IPS-11a (cell line): ENCODE data around the gene DOCK3.
"Not testable (repeated sequence)": the region's sequence is repeated elsewhere in the genome, so short reads cannot be mapped to it uniquely, and the experiment has no call there.

Experiments
- H3K4me3 ChIP-seq: one replicate; pipeline ENCODE4 v1.5.1; 2013; ENCODE audit warnings: low read depth, low read length, control low read depth

Gene DOCK3

GRCh38 chr3:50961386-50961785, 286.7 kb downstream of the DOCK3 start:
- H3K4me3 ChIP-seq: no peak overlapping the region

DNA sequence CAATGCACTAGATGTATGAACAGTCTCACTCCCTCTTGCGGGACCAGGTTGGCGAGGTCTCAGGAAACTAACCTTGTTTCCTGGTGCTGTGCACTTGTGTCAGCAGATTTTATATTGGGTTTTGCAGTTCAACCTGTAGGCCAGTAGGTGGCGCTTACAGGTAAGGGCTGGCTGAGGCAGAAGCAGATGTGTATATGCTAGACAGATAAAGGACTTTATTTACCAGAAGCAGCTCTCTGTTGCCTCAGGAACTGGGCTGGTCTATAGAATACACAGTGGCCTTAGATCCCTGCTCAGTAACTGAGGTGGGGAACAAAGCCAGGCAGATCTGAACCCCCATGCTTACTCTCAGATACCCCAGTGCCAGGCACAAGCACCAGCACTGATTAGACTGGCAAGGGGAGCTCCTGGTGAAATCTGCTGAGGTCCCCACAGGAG, 296.8 kb downstream of the DOCK3 start:
- no peak overlapping the region for H3K4me3 ChIP-seq

DNA sequence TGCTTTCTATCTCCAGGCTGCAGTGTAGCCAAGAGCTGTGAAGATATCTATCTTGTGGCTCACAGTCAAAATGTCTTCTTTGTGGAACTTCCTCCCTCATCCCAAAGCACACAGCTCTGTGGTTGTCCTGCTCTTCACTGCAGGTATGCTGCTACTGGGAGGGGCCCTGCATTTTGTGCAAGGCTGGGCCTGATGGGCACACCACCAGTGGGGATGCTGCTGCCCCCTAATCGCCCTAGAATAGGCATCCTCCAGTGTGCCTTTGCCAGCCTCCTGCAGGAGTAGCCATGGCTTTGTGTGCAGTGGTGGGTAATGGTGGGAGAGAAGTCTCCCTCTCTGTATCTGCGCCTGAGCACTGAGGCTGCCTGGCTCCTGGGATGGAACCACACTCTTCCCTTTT, 297.3 kb downstream of the DOCK3 start:
- no peak overlapping the region for H3K4me3 ChIP-seq

DNA sequence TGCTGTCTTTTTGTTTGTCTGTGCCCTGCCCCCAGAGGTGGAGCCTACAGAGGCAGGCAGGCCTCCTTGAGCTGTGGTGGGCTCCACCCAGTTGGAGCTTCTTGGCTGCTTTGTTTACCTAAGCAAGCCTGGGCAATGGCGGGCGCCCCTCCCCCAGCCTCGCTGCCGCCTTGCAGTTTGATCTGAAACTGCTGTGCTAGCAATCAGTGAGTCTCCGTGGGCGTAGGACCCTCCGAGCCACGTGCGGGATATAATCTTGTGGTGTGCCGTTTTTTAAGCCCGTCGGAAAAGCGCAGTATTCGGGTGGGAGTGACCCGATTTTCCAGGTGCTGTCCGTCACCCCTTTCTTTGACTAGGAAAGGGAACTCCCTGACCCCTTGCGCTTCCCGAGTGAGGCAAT, 303.9 kb downstream of the DOCK3 start:
- not testable (repeated sequence) for H3K4me3 ChIP-seq

GRCh38 chr3:50978991-50979667, 304.4 kb downstream of the DOCK3 start:
- no peak overlapping the region for H3K4me3 ChIP-seq

DNA sequence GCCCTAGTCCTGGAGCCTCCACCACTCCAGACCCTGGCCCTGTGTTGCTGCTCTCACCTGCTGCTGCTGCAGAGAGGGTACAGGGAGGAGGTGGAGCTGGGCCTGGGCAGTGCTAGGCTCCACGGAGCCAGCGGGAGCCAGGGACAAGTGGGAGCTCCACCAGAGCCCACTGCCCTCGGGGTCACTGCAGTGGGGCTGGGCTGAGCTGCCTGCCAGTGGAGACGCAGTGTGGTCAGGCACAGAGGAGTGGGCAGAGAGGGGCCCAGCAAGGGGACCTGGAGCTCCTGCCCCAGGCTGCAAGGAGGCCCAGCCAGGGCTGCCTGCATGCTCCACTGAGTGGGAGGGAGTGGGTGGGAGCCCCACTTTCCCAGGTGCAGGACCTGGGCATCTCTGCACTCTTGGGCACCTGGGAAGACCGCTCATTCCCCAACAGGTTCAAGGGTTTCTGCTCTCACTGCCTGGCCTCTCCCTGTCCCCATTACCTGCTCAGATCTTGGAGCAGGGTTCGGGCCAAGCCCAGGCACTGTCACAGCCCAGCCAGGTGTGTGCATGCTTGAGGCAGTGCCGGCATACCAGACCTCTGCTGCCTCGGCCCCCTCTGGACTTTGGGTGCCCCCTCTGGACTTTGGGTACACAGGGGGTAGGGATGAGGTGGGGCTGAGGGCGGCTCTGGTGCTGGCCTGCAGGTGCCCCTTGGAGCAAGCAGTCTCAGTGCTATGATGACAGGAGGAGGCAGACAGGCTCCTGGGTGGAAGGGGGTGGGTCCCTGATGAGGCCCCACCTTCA, 308.0 kb downstream of the DOCK3 start:
- no peak overlapping the region for H3K4me3 ChIP-seq

DNA sequence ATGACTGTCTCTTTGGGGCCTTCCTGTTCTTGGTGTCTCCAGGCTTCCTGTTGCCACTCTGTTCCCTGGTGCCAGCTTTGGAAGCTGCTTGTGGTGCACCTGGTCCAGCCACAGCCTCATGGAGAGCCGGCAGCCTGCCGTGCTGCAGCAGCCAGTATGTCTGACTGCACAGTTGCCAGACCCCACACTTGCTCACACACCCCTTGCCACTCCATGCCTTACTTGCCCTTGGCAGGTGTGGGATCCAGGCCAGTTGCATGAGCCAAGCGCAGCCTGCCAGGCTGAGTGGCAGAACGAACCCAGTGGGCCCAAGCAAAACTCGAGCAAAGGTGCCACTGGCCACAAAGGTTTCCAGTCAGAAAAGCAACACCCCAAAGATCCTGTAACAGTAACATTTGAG, 309.2 kb downstream of the DOCK3 start:
- no peak overlapping the region for H3K4me3 ChIP-seq

GRCh38 chr3:50985893-50986292, 311.2 kb downstream of the DOCK3 start:
- no peak overlapping the region for H3K4me3 ChIP-seq

- H3K4me3 ChIP-seq: no peak overlapping the region
These were observed 312.0 kb downstream of the DOCK3 start for GRCh38 chr3:50986726-50987125.

DNA sequence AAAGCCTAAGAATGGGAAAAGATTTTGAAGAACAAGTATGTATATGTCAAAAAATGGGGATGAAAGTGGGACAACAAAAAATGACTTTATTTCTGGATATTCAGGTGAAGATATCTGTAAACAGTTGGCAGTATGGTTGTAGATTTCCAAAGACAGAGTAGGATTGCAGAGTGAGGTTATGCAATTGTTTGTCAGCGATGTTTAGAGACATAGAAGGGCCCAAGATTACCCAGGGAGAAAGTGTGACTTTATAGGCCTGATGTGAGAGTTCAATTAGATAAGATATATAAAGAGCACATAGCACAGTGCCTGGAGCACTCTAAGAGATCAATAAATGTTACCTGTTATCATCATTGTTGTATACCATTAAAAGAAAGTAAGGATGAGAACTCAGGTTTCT, 319.8 kb downstream of the DOCK3 start:
- no peak overlapping the region for H3K4me3 ChIP-seq

- no peak overlapping the region for H3K4me3 ChIP-seq
These were observed 320.5 kb downstream of the DOCK3 start for GRCh38 chr3:50995085-50995824.

DNA sequence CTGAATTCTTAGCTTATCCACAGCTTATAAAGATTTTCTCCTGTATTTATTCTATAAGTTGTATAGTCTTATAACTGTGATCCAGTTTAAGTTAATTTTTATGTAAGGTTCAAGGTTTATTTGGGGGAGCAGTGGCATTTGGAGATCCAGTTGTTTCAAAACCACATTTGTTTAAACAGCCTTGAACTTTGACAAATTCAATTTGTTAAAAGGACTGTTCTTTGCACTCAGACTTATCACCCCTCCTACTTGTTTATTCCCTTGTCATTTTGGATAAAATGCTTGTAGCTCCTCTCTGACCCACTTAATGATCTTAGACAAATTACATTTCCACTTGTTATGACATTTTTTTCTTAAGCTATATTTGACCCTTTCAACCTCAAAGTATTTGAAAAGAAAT, 327.8 kb downstream of the DOCK3 start:
- no peak overlapping the region for H3K4me3 ChIP-seq

DNA sequence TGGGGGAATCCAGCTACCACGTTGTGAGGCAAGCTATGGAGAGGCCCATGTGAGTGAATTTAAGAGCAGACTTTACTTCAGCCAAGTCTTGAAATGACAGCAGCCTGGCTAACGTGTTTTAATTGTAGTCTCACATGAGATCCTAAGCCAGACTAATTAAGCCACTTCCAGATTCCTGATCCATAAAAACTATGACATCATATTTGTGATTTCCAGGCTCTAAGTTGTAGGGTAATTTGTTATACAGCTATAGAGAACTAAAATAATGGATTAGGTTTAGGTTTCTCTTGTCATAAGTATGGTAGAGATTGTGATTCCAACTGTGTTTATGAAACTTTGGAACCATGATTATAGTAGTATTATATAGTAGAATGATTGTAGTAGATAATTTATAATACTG, 329.5 kb downstream of the DOCK3 start:
- H3K4me3 ChIP-seq: no peak overlapping the region

- H3K4me3 ChIP-seq: no peak overlapping the region
These were observed 349.4 kb downstream of the DOCK3 start for GRCh38 chr3:51024121-51024520.

GRCh38 chr3:51024765-51025632, 350.3 kb downstream of the DOCK3 start:
- H3K4me3 ChIP-seq: no peak overlapping the region

- H3K4me3 ChIP-seq: no peak overlapping the region
These were observed 356.9 kb downstream of the DOCK3 start for GRCh38 chr3:51031666-51032065.

DNA sequence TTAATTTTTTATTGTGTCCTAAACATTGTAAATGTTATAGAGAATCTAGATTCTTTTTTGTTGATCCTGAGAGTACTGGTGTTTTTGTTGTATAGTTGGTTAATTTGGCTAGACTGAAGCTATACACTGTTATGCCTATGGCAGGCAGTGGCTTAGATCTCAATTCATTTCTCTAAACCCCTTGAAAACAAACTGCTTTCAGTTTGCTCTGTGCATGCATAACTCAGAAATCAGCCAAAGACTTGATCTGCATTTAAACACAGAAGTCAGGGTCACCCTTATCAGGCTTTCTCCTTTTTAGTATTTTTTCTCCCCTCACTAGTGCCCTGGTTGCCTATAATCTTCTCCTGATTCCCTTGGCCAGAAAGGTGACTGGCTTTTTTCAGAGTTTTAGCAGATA, 360.9 kb downstream of the DOCK3 start:
- H3K4me3 ChIP-seq: no peak overlapping the region

GRCh38 chr3:51044982-51045381, 370.3 kb downstream of the DOCK3 start:
- H3K4me3 ChIP-seq: no peak overlapping the region

DNA sequence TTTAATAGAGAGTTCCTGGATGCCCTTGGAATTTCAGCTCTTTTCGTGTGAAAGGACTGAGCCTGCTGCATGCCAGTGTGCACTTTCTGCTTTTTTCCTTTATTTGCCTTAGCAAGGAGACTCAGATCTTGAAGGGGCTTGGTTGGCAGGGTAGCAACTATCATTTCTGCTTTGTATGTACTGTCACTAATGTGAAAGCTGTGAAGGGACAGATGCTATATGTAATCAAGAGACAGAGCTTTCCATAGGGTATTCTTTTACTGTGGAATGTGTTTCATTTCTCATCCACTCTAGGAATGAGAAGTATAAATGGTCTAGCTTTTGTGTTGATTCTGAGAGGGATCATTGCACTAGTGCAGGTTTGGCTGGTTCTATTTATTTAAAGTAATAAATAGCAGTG, 377.8 kb downstream of the DOCK3 start:
- H3K4me3 ChIP-seq: no peak overlapping the region

GRCh38 chr3:51057121-51057520, 382.4 kb downstream of the DOCK3 start:
- H3K4me3 ChIP-seq: no peak overlapping the region

DNA sequence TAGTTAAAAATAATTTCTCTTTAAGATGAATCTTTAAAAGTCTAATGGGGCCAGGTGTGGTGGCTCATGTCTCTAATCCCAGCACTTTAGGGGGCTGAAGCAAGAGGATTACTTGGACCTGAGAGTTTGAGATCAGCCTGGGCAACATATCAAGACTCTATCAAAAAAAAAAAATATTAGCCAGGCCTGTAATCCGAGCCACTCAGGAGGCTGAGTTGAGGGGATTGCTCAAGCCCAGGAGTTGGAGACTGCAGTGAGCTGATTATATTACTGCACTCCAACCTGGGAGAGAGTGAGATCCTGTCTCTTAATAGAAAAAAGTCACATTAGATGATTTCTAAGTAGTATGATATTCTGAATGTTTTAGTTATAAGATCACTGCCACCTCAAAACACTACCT, 388.3 kb downstream of the DOCK3 start:
- H3K4me3 ChIP-seq: no peak overlapping the region
